ENCODE results near the gene STAC.

STAC gene

GRCh38 chr3:36380221-36381031 lies at the start of gene STAC:
TSS of gene STAC (plus strand) at chr3:36380504. CDS start at chr3:36380644, 140 bp downstream.
- peak; percentile 52 for DNase-seq

DNA sequence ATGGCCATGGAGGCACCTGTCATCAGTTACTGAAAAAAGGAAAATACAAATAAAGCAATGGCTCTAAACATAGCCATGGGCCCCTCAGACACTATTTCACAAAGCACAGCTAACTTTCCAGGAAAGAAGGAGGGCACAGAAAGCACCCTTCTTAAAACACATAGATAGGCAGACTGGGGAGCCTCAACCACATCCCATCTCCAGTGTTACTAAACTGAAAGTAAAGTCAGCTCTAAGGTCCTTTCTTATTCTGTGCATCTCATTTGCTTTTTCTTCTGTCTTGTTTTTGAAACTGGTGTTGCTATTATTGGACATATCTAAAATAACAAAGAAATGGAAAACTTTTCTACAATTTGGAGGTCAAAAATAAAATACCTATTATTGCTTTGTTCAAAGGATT lies 48.2 kb upstream of the STAC start:
- DNase-seq: no peak

DNA sequence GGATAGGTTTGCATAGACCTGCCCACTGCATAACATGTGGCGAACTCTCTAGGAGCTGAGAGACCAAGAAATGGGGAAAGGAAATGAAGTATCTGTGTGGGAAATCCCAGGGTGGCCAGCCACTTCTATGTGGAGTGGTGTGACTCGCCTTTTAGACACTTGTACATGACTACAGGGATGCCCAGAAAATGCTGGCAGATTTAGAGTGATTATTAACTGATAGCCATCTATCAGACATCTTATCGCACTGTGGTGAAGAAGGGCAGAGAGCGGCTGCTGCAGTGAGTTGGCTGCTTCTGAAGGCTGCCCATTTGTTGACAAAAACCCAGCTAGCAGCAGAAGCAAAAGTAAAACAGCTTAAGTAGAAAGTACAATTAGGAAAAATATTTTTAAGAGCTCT lies 18.1 kb upstream of the STAC start:
- no peak for DNase-seq

GRCh38 chr3:36362973-36363372 lies 17.3 kb upstream of the STAC start:
- DNase-seq: no peak

DNA sequence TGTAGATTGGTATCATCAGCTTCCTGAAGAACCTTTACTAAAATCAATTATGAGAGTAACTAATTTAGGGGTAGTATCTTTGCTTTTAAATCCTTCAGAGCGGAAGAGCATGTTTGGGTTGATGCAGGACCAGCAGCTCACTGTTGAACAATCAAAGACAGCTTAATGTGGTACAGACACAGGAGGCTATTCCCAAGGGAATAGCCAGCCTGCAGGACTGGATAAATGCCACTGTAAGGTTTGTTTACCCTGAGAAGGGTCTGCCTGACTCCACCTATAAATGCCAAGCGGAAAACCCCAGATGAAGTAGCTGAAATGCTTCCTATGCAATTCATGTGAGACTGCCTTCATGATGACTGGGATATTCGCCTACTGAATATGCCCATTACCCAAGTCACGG lies 16.0 kb upstream of the STAC start:
- no peak for DNase-seq

DNA sequence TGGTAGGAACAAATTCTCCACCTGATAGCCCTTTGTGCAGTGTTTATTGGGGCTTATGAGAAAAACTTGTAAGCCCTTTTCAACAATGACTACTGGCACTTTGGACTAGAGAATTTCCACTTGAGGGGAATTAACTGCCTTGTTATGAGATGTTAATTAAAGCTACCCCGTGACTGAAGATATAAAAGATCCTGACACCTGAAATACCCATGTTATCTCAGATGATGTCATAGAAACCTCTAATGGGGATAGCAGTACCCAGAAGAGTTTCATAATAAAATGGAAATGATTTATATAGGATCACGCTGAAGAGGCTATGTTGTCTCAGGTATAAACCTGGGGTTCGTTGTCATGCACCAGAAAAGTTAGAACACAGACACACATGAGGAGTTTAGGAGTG lies 14.5 kb upstream of the STAC start:
- DNase-seq: no peak

DNA sequence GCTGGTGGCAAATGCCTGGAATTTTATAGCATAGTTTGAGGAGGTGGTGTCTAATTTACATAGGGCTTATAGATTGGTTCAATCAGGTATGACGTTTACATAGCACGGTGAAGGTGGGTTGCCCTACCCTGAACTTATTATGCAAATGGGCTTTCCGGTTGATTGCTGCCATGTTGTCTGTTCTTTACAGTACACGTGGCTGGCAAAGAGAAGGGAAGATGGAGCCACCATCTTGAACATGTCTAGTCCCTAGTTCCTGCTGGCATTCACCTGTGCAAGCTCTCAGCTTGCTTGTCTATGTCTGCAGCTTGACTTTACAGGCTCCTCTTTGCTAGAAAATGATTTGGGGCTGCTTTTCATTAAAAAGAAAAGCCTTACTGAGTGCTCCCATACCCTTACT lies 14.0 kb upstream of the STAC start:
- DNase-seq: no peak

DNA sequence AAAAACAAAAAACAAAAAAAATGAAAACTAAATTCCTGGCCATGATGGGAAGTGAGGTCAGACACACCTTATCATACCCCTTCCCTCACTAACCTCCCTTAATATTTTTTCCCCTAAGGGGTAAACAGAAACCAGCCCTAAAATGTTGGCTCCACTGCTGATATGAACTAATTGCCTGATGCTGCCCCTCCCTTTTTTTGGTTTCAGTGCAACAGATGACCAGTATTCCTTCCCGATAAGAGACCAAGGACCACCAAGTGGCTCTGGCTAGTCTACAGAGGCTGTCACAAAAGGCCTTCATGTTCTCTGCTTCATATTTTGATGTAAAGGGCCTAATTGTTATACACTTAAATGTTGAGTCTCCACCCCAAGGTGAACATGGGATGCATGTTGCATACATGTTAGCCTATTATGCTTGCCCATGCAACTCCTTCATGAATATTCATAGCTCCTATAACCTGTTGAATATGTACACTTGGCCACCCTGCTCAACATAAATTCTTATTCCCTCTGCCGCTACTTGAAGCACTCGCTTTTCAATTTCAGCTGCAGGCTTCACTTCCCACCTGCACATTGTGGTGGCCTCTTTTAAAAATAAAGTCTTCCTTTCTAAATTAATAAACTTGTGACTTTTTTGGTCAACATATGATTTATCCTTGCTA lies 12.3 kb upstream of the STAC start:
- DNase-seq: no peak

DNA sequence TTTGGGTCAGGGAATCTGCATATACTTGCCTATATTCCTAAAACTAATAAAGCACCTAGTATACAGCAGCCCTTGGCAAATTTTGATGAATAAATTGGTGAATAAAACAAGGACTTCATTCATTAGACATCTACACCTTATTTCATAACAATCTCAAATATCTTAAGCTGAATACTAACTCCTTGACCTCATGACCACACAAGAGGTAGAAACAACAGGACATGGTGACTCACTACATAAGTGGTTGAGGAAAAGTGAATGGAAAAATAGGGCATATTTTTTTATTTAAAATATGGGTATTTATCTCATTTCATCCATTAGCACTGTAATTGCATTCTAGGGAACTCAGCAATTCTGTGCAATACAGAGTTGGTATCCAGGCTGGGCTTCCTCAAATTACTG lies 7.8 kb upstream of the STAC start:
- no peak for DNase-seq

GRCh38 chr3:36373084-36373483 lies 7.2 kb upstream of the STAC start:
- peak; percentile 32 for DNase-seq

GRCh38 chr3:36373666-36374065 lies 6.6 kb upstream of the STAC start:
- no peak for DNase-seq

- no peak for DNase-seq
These were observed 458 bp upstream of the STAC start for GRCh38 chr3:36379872-36380220.

- no peak for DNase-seq
These were observed 1.1 kb downstream of the STAC start for GRCh38 chr3:36381311-36381956.

DNA sequence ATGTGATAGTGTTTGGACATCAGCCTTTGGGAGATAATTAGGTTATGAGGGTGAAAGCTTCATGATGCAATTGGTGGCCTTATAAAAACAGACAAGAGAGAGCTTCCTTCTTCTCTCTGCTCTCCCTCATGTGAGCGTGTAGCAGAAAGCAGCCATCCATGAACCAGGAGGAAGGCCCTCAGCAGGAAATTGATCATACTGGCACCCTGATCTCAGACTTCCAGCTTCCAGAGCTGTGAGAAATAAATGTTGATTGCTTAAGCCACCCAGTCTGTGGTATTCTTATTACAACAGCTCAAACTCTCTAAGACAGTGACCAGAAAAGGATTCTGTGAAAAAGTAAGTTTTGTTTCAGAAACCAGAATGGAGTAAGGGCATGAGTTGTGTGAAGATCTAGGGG lies 13.3 kb downstream of the STAC start:
- DNase-seq: no peak

DNA sequence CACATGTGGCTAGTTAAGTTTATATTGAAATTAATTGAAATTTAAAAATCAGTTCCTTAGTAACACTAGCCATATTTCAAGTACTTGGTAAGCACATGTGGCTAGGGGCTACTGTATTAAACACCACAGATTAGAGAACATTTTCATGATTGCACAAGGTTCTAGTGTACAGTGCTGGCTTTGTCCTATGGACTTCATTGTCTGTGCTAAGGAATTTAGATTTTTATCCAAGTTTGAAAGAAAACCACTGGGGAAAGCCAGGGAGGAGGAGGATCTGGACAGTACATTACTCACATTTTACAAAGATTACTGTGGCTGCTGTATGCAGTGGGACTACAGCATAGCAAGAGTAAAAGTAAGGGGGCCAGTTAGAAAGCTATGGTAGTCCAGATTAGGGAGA lies 13.9 kb downstream of the STAC start:
- DNase-seq: no peak

DNA sequence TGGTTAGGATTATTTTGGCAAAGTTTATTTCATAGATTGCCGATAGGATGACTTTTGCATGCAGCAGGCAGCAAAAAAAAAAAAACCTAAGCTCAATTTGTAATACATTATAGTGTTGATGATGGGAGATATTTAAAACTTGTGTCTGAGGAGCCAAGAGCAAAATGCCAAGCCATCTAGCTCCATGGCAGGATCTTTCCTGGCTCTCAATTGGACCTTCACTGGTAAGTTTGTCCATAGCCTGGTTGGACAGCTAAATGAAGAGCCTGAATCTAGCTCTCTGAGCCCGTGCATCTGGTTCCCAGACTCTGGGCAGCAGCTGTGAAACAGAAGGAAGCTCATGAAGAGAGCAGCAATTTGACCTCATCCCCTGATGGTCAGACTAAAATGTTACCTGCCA lies 17.5 kb downstream of the STAC start:
- peak; percentile 41 for DNase-seq

DNA sequence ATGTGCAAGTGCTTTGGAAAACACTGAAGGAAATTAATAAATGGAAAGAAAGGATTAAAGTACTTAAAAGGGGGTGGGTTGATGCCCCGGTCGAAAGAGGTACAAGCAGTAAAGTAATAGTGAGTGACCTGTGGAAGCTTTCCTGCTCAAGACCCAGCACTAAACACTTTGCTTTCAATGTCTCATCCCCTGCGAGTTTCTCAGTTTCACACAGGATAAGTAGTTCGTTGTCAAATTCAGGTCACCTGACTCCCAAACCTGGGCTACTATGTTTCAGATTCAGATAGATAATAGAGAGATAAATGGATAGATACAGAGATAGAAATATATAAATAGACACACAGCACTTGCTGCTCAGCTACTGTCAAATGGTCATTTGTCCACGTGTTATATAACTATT lies 19.6 kb downstream of the STAC start:
- no peak for DNase-seq

GRCh38 chr3:36401056-36401455 lies 20.8 kb downstream of the STAC start:
- DNase-seq: no peak

DNA sequence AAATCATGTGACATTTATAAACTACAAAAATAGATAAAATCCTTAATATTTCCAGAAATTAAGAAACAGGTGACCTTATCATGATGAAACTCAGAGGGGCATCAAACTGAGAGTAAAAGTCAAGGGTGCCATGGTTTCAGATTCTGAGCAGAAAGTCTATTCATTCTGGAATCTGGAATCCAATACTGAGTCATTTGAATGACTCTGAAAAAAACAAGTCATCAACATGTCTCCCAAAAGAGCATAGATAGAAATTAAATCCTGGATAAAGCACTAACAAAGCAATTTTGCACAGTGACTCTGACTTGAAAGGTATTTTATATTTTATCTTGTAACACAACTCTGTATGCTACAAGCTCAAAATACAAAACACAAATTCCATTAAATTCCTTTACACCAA lies 23.4 kb downstream of the STAC start:
- DNase-seq: no peak

- DNase-seq: no peak
These were observed 24.9 kb downstream of the STAC start for GRCh38 chr3:36405190-36405589.

DNA sequence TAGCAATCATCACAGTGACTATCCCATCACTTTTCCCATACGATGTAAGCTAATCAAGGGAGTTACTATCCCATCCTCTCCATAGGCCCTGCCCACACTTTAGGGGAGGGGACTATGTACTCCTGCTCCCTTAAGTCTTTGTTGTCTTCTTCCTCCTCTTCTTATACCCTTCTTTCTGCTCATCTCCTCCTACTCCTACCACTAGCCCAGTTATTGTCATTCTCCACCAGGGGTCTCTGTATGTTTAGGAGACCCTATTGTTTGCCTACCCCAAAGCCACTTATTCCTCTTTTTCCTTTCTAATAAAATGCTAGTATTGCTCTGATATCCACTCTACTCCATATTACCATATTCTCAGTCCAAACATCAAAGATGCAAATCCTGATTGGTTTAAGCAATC lies 27.8 kb downstream of the STAC start:
- no peak for DNase-seq

DNA sequence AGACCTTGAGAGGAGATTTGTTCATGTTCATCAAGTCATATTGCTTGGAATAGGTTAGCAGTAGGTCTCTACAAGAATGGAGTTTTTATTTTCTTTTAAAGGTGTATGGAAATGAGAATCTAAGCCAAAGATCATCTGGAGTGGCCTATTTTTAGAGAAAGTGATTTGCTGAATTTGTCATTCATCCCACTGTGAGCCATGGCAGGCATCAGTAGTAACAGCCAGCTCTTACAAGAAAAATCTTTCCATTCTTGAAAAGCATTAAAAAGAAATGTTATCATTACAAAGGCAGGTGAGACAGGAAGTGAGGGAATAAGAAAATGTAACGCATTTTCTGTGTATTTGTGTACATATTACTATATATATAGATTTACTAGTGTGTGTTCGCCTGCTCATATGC lies 29.6 kb downstream of the STAC start:
- DNase-seq: no peak

- no peak for DNase-seq
These were observed 31.3 kb downstream of the STAC start for GRCh38 chr3:36411587-36411986.

DNA sequence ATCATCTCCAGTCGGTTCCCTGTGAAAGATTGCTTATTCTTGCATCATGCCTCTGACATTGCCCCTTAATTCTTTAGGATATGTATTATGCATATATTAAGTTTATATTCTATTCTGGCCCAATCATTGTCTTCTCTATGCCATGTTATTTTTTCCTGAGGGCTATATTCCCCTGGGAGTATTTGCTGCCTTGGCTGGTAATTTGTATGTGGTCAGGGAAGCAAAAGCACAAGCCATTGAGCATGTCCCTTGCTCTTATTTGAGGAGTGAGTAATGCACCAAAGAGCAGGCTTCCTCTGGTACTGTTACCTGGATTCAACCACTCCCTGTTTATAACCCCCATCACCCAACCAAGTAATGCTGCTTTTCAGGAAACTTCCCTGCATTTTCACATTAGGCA lies 36.3 kb downstream of the STAC start:
- no peak for DNase-seq
